ENCODE results near the gene NIPAL3. TPM values are rescaled to one million over a fixed set of nuclear protein-coding genes. Genes with fewer than 3 reads are reported as not detected.

NIPAL3 gene
- total RNA-seq, 1 donor from 2014 or later = 7.0 TPM

Other genes starting within 250 kb of the NIPAL3 start
- gene IFNLR1, start 228.5 kb upstream of the NIPAL3 start, total RNA-seq = 0.16 TPM
- not detected for gene GRHL3, start 96.4 kb upstream of the NIPAL3 start, total RNA-seq
- 1.9 TPM for gene STPG1, start 2.0 kb upstream of the NIPAL3 start, total RNA-seq
- gene RCAN3, start 87.0 kb downstream of the NIPAL3 start, total RNA-seq = 10.6 TPM
- gene NCMAP, start 140.3 kb downstream of the NIPAL3 start, total RNA-seq = under 0.01 TPM
- gene SRRM1, start 227.5 kb downstream of the NIPAL3 start, total RNA-seq = 39.1 TPM